GM23338 (cell line): ENCODE data around the gene ROBO1. TPM values are rescaled to one million over a fixed set of nuclear protein-coding genes. Genes with fewer than 3 reads are reported as not detected.

Experiments used
- ATAC-seq: fragments of 200-7000 bp; cut with Tn5 transposase; 3 replicates; pipeline ENCODE4 v1.9.1; 2020
- DNase-seq: peaks from one replicate; pipeline ENCODE4 v3.0.0-alpha.2; 2015; ENCODE audit warnings: low spot score
- H2AFZ ChIP-seq: fragments of 200-600 bp; sonication (generic); 2 replicates; pipeline ENCODE4 v1.8.0; 2016; ENCODE audit warnings: antibody characterized with exemption, mild to moderate bottlenecking, moderate library complexity
- H3F3A ChIP-seq: fragments of 200-600 bp; sonication (generic); replicated peaks from 2 replicates; pipeline ENCODE4 v1.8.0; 2017; ENCODE audit warnings: antibody characterized with exemption, mixed run types, low read depth
- H3K27ac ChIP-seq: fragments of 200-600 bp; sonication (generic); 2 replicates; pipeline ENCODE4 v1.6.1; 2016; ENCODE audit warnings: low read depth
- H3K27me3 ChIP-seq: fragments of 200-600 bp; sonication (generic); 2 replicates; pipeline ENCODE4 v1.8.0; 2016; ENCODE audit warnings: mild to moderate bottlenecking, mixed run types, moderate library complexity; ENCODE audit not compliant: insufficient read depth
- H3K36me3 ChIP-seq: fragments of 200-600 bp; sonication (generic); 2 replicates; pipeline ENCODE4 v1.8.0; 2016; ENCODE audit warnings: mild to moderate bottlenecking; ENCODE audit not compliant: insufficient read depth
- H3K4me1 ChIP-seq: fragments of 200-600 bp; sonication (generic); 2 replicates; pipeline ENCODE4 v1.8.0; 2016; ENCODE audit warnings: mild to moderate bottlenecking, moderate library complexity; ENCODE audit not compliant: insufficient read depth
- H3K4me2 ChIP-seq: fragments of 200-600 bp; sonication (generic); 2 replicates; pipeline ENCODE4 v1.7.1; 2017; ENCODE audit warnings: mixed run types
- H3K4me3 ChIP-seq: fragments of 200-600 bp; sonication (generic); 2 replicates; pipeline ENCODE4 v1.6.1; 2016; ENCODE audit warnings: mixed run types
- H3K79me2 ChIP-seq: fragments of 200-600 bp; sonication (generic); replicated peaks from 2 replicates; pipeline ENCODE4 v1.8.0; 2017; ENCODE audit warnings: mild to moderate bottlenecking; ENCODE audit not compliant: insufficient read depth
- H3K9me2 ChIP-seq: fragments of 200-600 bp; sonication (generic); 2 replicates; pipeline ENCODE4 v1.8.0; 2017; ENCODE audit not compliant: insufficient read depth
- H4K20me1 ChIP-seq: fragments of 200-600 bp; sonication (generic); replicated peaks from 2 replicates; pipeline ENCODE4 v1.8.0; 2017; ENCODE audit warnings: mild to moderate bottlenecking; ENCODE audit not compliant: insufficient read depth
- H3K27ac Mint-ChIP-seq: 2 replicates; pipeline ENCODE4 v1.8.0; 2020; ENCODE audit warnings: inconsistent platforms, mild to moderate bottlenecking, moderate library complexity, mixed read lengths
- H3K27me3 Mint-ChIP-seq: 3 replicates; pipeline ENCODE4 v1.8.0; 2022; ENCODE audit warnings: low read depth, mild to moderate bottlenecking, moderate library complexity, mixed read lengths, inconsistent platforms; ENCODE audit not compliant: insufficient read depth, poor library complexity
- H3K36me3 Mint-ChIP-seq: 3 replicates; pipeline ENCODE4 v1.8.0; 2021; ENCODE audit warnings: low read depth, mild to moderate bottlenecking, inconsistent platforms, moderate library complexity, mixed read lengths
- H3K4me1 Mint-ChIP-seq: 3 replicates; pipeline ENCODE4 v1.8.0; 2020; ENCODE audit warnings: mild to moderate bottlenecking, inconsistent platforms, mixed read lengths
- H3K4me3 Mint-ChIP-seq: 3 replicates; pipeline ENCODE4 v1.8.0; 2021; ENCODE audit warnings: moderate library complexity, mild to moderate bottlenecking, inconsistent platforms, mixed read lengths
- H3K9me3 Mint-ChIP-seq: 3 replicates; pipeline ENCODE4 v1.8.0; 2020; ENCODE audit warnings: moderate library complexity, mild to moderate bottlenecking, inconsistent platforms, mixed read lengths
- CREB1 ChIP-seq: fragments of 250-450 bp; sonication (Bioruptor Pico); IDR thresholded peaks from 2 replicates; pipeline ENCODE4 v1.5.0; 2020; ENCODE audit warnings: low read depth, mild to moderate bottlenecking, moderate library complexity
- EZH2phosphoT487 ChIP-seq: fragments of 200-600 bp; sonication (generic); IDR thresholded peaks from one replicate; pipeline ENCODE4 v1.8.1; 2018; ENCODE audit warnings: antibody characterized with exemption; ENCODE audit not compliant: unreplicated experiment
- JUNB ChIP-seq: IDR thresholded peaks from one replicate; pipeline ENCODE4 v1.6.1; 2016; ENCODE audit warnings: antibody characterized with exemption; ENCODE audit not compliant: unreplicated experiment
- NANOG ChIP-seq: IDR thresholded peaks from 2 replicates; pipeline ENCODE4 v1.6.1; 2016; ENCODE audit warnings: antibody characterized with exemption, borderline replicate concordance
- POLR2AphosphoS5 ChIP-seq: IDR thresholded peaks from 2 replicates; pipeline ENCODE4 v1.6.1; 2016; ENCODE audit warnings: antibody characterized with exemption, low read depth
- STAT1 ChIP-seq: IDR thresholded peaks from one replicate; pipeline ENCODE4 v1.6.1; 2016; ENCODE audit warnings: antibody characterized with exemption; ENCODE audit not compliant: unreplicated experiment
- ZNF114 ChIP-seq: fragments of 250-450 bp; sonication (Bioruptor Pico); IDR thresholded peaks from 2 replicates; pipeline ENCODE4 v1.5.0; 2020; ENCODE audit warnings: mild to moderate bottlenecking, moderate library complexity
- polyA plus RNA-seq: library from polyadenylated mRNA; unstranded; fragments of >200 nt; fragmentation: Nextera tagmentation; extraction: Ambion mirVana; gene quantifications from 2 replicates; pipeline ENCODE4 v1.2.1, GENCODE V29; 2016
- total RNA-seq: library from RNA; depleted of rRNA; stranded (reverse); fragments of >200 nt; shearing (Covaris generic); gene quantifications from 2 replicates; pipeline ENCODE4 v1.2.3, GENCODE V29; 2014
- TF ChIP-seq, protein P1 (sequence below): IDR thresholded peaks from one replicate; pipeline ENCODE4 v1.6.1; 2018; ENCODE audit warnings: antibody characterized with exemption; ENCODE audit not compliant: unreplicated experiment
- TF ChIP-seq, protein P2 (sequence below): IDR thresholded peaks from 2 replicates; pipeline ENCODE4 v1.6.1; 2016; ENCODE audit warnings: antibody characterized with exemption
- TF ChIP-seq, protein P3 (sequence below), 2 experiments: fragments of 200-600 bp in 1 of 2; sonication (generic) in 1 of 2; conservative IDR thresholded peaks; 2 replicates each; pipeline versions ENCODE4 v1.5.1 to v1.6.1; 2016 to 2017; ENCODE audit warnings: antibody characterized with exemption in 2 of 2, low read depth in 2 of 2, mild to moderate bottlenecking in 2 of 2, moderate library complexity in 1 of 2
- TF ChIP-seq, protein P4 (sequence below): fragments of 250-450 bp; sonication (Bioruptor Pico); IDR thresholded peaks from 2 replicates; pipeline ENCODE4 v1.5.0; 2020; ENCODE audit warnings: mild to moderate bottlenecking, moderate library complexity

The ROBO1 gene
- total and polyA plus RNA-seq, 2 experiments from 2014 or later, result 19.2 to 78.3 TPM

DNA sequence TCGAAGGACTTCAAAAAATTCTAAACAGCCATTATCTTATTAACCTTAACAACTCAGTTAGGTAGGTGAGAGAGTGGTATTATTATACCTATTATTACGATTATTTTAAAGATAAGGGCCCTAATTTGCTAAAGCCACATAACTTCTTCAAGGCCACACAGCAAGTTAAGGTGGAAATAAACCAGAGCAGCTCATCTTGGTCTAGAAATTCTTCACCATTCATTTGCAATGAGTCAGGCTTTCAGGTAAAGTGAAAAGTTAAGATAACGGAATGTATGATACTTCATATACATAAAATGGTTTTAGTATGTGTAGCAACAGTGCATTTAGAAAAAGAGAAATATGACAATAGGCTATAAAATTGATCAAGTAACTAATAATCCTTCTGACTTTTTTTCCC lies 920.2 kb downstream of the ROBO1 start (continued):
- TF ChIP-seq, protein P1, sequence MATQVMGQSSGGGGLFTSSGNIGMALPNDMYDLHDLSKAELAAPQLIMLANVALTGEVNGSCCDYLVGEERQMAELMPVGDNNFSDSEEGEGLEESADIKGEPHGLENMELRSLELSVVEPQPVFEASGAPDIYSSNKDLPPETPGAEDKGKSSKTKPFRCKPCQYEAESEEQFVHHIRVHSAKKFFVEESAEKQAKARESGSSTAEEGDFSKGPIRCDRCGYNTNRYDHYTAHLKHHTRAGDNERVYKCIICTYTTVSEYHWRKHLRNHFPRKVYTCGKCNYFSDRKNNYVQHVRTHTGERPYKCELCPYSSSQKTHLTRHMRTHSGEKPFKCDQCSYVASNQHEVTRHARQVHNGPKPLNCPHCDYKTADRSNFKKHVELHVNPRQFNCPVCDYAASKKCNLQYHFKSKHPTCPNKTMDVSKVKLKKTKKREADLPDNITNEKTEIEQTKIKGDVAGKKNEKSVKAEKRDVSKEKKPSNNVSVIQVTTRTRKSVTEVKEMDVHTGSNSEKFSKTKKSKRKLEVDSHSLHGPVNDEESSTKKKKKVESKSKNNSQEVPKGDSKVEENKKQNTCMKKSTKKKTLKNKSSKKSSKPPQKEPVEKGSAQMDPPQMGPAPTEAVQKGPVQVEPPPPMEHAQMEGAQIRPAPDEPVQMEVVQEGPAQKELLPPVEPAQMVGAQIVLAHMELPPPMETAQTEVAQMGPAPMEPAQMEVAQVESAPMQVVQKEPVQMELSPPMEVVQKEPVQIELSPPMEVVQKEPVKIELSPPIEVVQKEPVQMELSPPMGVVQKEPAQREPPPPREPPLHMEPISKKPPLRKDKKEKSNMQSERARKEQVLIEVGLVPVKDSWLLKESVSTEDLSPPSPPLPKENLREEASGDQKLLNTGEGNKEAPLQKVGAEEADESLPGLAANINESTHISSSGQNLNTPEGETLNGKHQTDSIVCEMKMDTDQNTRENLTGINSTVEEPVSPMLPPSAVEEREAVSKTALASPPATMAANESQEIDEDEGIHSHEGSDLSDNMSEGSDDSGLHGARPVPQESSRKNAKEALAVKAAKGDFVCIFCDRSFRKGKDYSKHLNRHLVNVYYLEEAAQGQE, result no peak
- TF ChIP-seq, protein P2, sequence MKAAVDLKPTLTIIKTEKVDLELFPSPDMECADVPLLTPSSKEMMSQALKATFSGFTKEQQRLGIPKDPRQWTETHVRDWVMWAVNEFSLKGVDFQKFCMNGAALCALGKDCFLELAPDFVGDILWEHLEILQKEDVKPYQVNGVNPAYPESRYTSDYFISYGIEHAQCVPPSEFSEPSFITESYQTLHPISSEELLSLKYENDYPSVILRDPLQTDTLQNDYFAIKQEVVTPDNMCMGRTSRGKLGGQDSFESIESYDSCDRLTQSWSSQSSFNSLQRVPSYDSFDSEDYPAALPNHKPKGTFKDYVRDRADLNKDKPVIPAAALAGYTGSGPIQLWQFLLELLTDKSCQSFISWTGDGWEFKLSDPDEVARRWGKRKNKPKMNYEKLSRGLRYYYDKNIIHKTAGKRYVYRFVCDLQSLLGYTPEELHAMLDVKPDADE, result no peak
- TF ChIP-seq ZNF114 (CRISPR knock-in tag) (no peak), POLR2AphosphoS5 (no peak)

DNA sequence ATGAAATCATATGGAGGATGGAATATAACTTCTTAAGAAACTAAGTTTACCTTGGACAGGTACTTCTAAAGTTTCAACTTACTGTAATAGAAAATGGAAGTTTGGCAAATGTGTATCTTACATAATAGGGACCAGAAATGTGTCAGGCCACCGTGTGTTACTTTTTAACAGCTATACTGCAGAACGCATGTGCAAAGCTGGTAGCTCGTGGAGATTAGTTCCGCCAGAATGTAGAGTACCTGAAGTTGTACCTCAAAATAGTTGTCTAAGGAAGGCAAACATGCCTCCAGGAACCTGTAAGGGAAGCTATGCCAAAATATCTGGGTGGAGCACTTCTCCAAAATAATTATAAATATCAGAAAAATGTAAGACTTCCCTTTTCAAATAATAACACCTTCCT lies 920.6 kb downstream of the ROBO1 start:
- Histone ChIP-seq H4K20me1 (no peaks in the 10 kb centered on the region; the same call in 1 of the 2 replicates), H3K36me3 (no peaks in the 10 kb centered on the region), H3K4me3 (no peak overlapping the region), H3K4me2 (no peak overlapping the region), H3K79me2 (peaks cover 3% of the 10 kb centered on the region; the same call in 1 of the 2 replicates), H3K27me3 (no peaks in the 10 kb centered on the region), H3K4me1 (peaks cover 13% of the 10 kb centered on the region), H2AFZ (no peak overlapping the region), H3K27ac (no peak overlapping the region), H3K9me2 (no peaks in the 10 kb centered on the region), H3F3A (no peaks in the 10 kb centered on the region)
- Mint-ChIP-seq H3K4me1 (peaks cover 12% of the 10 kb centered on the region), H3K27ac (no peak overlapping the region), H3K27me3 (no peaks in the 10 kb centered on the region), H3K36me3 (no peaks in the 10 kb centered on the region), H3K9me3 (no peaks in the 10 kb centered on the region), H3K4me3 (no peak overlapping the region)
- no peak for DNase-seq
- ATAC-seq, result no peak
- TF ChIP-seq, protein P3, sequence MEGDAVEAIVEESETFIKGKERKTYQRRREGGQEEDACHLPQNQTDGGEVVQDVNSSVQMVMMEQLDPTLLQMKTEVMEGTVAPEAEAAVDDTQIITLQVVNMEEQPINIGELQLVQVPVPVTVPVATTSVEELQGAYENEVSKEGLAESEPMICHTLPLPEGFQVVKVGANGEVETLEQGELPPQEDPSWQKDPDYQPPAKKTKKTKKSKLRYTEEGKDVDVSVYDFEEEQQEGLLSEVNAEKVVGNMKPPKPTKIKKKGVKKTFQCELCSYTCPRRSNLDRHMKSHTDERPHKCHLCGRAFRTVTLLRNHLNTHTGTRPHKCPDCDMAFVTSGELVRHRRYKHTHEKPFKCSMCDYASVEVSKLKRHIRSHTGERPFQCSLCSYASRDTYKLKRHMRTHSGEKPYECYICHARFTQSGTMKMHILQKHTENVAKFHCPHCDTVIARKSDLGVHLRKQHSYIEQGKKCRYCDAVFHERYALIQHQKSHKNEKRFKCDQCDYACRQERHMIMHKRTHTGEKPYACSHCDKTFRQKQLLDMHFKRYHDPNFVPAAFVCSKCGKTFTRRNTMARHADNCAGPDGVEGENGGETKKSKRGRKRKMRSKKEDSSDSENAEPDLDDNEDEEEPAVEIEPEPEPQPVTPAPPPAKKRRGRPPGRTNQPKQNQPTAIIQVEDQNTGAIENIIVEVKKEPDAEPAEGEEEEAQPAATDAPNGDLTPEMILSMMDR (conservative IDR thresholded peaks at IDR 0.05; ENCODE audit: low read depth in 2 of 2), result no peak
- TF ChIP-seq ZNF114 (CRISPR knock-in tag) (no peak), STAT1 (no peak), EZH2phosphoT487 (no peak), NANOG (no peak), CREB1 (CRISPR knock-in tag) (no peak), POLR2AphosphoS5 (no peak), JUNB (no peak)
- TF ChIP-seq, protein P2, result no peak
- TF ChIP-seq, protein P4, sequence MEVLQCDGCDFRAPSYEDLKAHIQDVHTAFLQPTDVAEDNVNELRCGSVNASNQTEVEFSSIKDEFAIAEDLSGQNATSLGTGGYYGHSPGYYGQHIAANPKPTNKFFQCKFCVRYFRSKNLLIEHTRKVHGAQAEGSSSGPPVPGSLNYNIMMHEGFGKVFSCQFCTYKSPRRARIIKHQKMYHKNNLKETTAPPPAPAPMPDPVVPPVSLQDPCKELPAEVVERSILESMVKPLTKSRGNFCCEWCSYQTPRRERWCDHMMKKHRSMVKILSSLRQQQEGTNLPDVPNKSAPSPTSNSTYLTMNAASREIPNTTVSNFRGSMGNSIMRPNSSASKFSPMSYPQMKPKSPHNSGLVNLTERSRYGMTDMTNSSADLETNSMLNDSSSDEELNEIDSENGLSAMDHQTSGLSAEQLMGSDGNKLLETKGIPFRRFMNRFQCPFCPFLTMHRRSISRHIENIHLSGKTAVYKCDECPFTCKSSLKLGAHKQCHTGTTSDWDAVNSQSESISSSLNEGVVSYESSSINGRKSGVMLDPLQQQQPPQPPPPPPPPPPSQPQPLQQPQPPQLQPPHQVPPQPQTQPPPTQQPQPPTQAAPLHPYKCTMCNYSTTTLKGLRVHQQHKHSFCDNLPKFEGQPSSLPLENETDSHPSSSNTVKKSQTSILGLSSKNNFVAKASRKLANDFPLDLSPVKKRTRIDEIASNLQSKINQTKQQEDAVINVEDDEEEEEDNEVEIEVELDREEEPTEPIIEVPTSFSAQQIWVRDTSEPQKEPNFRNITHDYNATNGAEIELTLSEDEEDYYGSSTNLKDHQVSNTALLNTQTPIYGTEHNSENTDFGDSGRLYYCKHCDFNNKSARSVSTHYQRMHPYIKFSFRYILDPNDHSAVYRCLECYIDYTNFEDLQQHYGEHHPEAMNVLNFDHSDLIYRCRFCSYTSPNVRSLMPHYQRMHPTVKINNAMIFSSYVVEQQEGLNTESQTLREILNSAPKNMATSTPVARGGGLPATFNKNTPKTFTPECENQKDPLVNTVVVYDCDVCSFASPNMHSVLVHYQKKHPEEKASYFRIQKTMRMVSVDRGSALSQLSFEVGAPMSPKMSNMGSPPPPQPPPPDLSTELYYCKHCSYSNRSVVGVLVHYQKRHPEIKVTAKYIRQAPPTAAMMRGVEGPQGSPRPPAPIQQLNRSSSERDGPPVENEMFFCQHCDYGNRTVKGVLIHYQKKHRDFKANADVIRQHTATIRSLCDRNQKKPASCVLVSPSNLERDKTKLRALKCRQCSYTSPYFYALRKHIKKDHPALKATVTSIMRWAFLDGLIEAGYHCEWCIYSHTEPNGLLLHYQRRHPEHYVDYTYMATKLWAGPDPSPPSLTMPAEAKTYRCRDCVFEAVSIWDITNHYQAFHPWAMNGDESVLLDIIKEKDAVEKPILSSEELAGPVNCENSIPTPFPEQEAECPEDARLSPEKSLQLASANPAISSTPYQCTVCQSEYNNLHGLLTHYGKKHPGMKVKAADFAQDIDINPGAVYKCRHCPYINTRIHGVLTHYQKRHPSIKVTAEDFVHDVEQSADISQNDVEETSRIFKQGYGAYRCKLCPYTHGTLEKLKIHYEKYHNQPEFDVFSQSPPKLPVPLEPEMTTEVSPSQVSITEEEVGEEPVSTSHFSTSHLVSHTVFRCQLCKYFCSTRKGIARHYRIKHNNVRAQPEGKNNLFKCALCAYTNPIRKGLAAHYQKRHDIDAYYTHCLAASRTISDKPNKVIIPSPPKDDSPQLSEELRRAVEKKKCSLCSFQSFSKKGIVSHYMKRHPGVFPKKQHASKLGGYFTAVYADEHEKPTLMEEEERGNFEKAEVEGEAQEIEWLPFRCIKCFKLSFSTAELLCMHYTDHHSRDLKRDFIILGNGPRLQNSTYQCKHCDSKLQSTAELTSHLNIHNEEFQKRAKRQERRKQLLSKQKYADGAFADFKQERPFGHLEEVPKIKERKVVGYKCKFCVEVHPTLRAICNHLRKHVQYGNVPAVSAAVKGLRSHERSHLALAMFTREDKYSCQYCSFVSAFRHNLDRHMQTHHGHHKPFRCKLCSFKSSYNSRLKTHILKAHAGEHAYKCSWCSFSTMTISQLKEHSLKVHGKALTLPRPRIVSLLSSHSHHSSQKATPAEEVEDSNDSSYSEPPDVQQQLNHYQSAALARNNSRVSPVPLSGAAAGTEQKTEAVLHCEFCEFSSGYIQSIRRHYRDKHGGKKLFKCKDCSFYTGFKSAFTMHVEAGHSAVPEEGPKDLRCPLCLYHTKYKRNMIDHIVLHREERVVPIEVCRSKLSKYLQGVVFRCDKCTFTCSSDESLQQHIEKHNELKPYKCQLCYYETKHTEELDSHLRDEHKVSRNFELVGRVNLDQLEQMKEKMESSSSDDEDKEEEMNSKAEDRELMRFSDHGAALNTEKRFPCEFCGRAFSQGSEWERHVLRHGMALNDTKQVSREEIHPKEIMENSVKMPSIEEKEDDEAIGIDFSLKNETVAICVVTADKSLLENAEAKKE, result no peak
